ENCODE measurements around the gene CHADL. TPM values are rescaled to one million over a fixed set of nuclear protein-coding genes. Genes with fewer than 3 reads are reported as not detected.

CHADL gene
- 10 to 100 TPM in 5 of 10 donors, 1 to 10 TPM in 5; 7.2 to 33.2 (median 10.6) TPM for total RNA-seq
- 10 to 100 TPM in 1 of 2 donors, 1 to 10 TPM in 1; 4.5 to 46.6 TPM for polyA plus RNA-seq
- long read RNA-seq, donor 1, partial matches to known transcripts, result 116 of 127 reads
- long read RNA-seq, donor 1, other reads (novel, unspliced or antisense), result 9 of 127 reads
- long read RNA-seq, donor 2, partial matches to known transcripts, result 31 of 34 reads
- long read RNA-seq, donor 2, other reads (novel, unspliced or antisense), result 2 of 34 reads
- long read RNA-seq, donor 3, partial matches to known transcripts, result 74 of 82 reads
- long read RNA-seq, donor 3, other reads (novel, unspliced or antisense), result 8 of 82 reads

- no peaks in the 10 kb centered on the region for H3K9me3 ChIP-seq
- DNase-seq (no peak), ATAC-seq (peak in 2 of 8 donors; percentile 8 to 77)
- H3K27me3 ChIP-seq, result no peaks in the 10 kb centered on the region
- peaks cover 0 to 8% (median 0%) of the 10 kb centered on the region in 9 donors for H3K36me3 ChIP-seq
- no peak within 1 kb of the TSS for H3K4me3 ChIP-seq
- peak within 1 kb of the TSS in 3 of 10 donors; percentile 11 to 25 (median 19) for H3K27ac ChIP-seq
- 58 to 78% methylated on average over 24 of the region's 24 CpGs for WGBS, 2 donors
- peaks cover 8 to 26% (median 11%) of the 10 kb centered on the region in 9 donors for H3K4me1 ChIP-seq
- TF ChIP-seq, protein P1, sequence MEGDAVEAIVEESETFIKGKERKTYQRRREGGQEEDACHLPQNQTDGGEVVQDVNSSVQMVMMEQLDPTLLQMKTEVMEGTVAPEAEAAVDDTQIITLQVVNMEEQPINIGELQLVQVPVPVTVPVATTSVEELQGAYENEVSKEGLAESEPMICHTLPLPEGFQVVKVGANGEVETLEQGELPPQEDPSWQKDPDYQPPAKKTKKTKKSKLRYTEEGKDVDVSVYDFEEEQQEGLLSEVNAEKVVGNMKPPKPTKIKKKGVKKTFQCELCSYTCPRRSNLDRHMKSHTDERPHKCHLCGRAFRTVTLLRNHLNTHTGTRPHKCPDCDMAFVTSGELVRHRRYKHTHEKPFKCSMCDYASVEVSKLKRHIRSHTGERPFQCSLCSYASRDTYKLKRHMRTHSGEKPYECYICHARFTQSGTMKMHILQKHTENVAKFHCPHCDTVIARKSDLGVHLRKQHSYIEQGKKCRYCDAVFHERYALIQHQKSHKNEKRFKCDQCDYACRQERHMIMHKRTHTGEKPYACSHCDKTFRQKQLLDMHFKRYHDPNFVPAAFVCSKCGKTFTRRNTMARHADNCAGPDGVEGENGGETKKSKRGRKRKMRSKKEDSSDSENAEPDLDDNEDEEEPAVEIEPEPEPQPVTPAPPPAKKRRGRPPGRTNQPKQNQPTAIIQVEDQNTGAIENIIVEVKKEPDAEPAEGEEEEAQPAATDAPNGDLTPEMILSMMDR (IDR thresholded peaks at IDR 0.05), result no peak
- intact Hi-C loops (cut with DNase I), result loop anchor here in 1 of 10 donors (10.0 kb wide), 1 partner anchor 64 kb away; the partner anchor contains the start of gene ZC3H7B
Measured at GRCh38 chr22:41240377-41241132, at the start of gene CHADL. TSS of gene CHADL (minus strand) at chr22:41240931. CDS start at chr22:41240881, 50 bp downstream.

DNA sequence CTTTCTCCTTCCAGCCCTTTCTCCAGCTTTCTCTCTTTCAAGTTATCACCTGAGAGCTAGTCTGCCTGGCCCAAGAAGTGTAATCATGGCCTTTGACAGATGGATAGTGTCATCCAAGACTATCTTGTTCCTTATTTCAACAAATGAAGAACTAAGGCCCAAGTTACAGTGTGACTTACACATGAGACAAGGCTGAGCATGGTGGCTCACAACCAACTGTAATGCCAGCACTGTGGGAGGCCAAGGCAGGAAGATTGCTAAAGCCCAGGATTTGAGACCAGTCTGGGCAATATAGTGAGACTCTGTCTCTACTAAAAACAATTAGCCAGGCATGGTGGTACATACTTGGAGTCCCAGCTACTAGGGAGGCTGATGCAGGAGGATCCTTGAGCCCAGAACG, 48.9 kb upstream of the CHADL start:
- no peaks in the 10 kb centered on the region for H3K9me3 ChIP-seq
- intact Hi-C loops (cut with DNase I), result loop anchor here in 5 of 10 donors (5.0 to 10.0 kb wide), 5 partner anchors 82 to 195 kb away; partner anchors contain the start of genes TEF (in 3 of the 5), EP300 (in 2 of the 5) and L3MBTL2 (in 1 of the 5)
- ATAC-seq, result no peak
- 91 to 92% methylated on average over 1 of the region's 1 CpG for WGBS, 2 donors
- H3K27me3 ChIP-seq, result no peaks in the 10 kb centered on the region
- peaks cover 0 to 2% (median 0%) of the 10 kb centered on the region in 9 donors for H3K36me3 ChIP-seq
- TF ChIP-seq, protein P1 (IDR thresholded peaks at IDR 0.05), result no peak
- peak overlapping the region in 3 of 10 donors; percentile 71 to 87 (median 85) for H3K27ac ChIP-seq
- no peak for DNase-seq
- no peak overlapping the region for H3K4me3 ChIP-seq
- H3K4me1 ChIP-seq, result peaks cover 0 to 29% (median 23%) of the 10 kb centered on the region in 9 donors

DNA sequence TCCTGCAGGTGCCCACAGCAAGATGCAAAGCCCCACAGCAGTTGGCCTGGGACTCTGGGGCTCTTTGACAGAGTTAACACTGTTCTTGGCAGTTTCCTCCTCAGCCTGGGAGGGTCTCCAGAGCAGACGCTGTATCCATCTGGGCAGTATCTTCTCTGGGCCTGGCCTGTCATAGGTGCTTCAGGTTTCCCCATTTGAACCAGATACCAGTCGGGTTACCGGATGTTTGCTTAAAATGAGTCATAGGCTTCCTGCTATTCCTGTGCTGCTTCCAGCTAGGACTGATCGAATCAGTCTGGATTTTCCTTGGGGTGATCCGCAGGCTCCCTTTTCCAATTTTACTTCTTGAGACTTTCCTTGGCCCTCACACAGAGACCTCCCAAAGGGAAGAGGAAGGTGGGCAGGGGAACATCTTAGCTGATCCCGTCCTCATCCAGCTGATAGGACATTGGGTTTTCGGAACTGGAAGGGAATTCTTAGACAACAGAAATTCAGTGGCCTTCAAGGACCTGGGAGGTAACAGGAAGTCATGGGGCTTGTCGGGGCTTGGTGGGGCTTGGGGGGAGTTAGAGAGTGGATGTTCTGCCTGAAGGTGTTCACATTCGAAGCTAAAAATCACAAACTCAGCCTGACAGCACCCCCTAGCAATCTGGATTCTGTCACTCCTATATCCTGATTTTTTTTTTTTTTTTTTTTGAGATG, 47.7 kb upstream of the CHADL start:
- no peak for ATAC-seq
- DNase-seq, result peak in 1 of 2 donors; percentile 11

More for the DNA sequence above, 47.7 kb upstream of the CHADL start:
- Histone ChIP-seq H3K27me3 (no peaks in the 10 kb centered on the region), H3K4me3 (no peak overlapping the region), H3K9me3 (no peaks in the 10 kb centered on the region), H3K36me3 (peaks cover 0 to 15% (median 0%) of the 10 kb centered on the region in 9 donors), H3K27ac (peak overlapping the region in 9 of 10 donors; percentile 26 to 87 (median 63)), H3K4me1 (peaks cover 0 to 31% (median 25%) of the 10 kb centered on the region in 9 donors)
- WGBS, 2 donors, result 41 to 54% methylated on average over 9 of the region's 9 CpGs
- TF ChIP-seq, protein P1 (IDR thresholded peaks at IDR 0.05), result peak in 2 of 9 donors; percentile 5 to 10
- intact Hi-C loops (cut with DNase I), result loop anchor here in 5 of 10 donors (5.0 to 10.0 kb wide), 5 partner anchors 81 to 194 kb away; partner anchors contain the start of genes TEF (in 3 of the 5), EP300 (in 2 of the 5) and L3MBTL2 (in 1 of the 5)

Measured in heart right ventricle (tissue), 16 donors.